Measurements from ENCODE around the gene ZNF350.
"Not testable (repeated sequence)": the region's sequence is repeated elsewhere in the genome, so short reads cannot be mapped to it uniquely, and the experiment has no call there.

Gene ZNF350

GRCh38 chr19:51970718-51971117 is 15.9 kb downstream of the ZNF350 start:
- no peak for DNase-seq

- no peak for DNase-seq
Measured at GRCh38 chr19:51965583-51965982, 21.1 kb downstream of the ZNF350 start.

- DNase-seq: not testable (repeated sequence)
Measured at GRCh38 chr19:51960621-51961233, 25.9 kb downstream of the ZNF350 start.

GRCh38 chr19:51959791-51960190 is 26.8 kb downstream of the ZNF350 start:
- DNase-seq: no peak

GRCh38 chr19:51957846-51958245 is 28.8 kb downstream of the ZNF350 start:
- not testable (repeated sequence) for DNase-seq

- DNase-seq: no peak
Measured at GRCh38 chr19:51948975-51949374, 37.7 kb downstream of the ZNF350 start.

GRCh38 chr19:51946602-51947001 is 40.0 kb downstream of the ZNF350 start:
- DNase-seq: no peak

GRCh38 chr19:51944798-51945552 is 41.7 kb downstream of the ZNF350 start:
- DNase-seq: no peak

GRCh38 chr19:51938936-51939335 is 47.7 kb downstream of the ZNF350 start:
- DNase-seq: no peak

- DNase-seq: no peak
Measured at GRCh38 chr19:51931921-51932320, 54.7 kb downstream of the ZNF350 start.

- DNase-seq: no peak
Measured at GRCh38 chr19:51927859-51928258, 58.8 kb downstream of the ZNF350 start.

GRCh38 chr19:51926784-51927741 is 59.6 kb downstream of the ZNF350 start, which contains the start of gene ZNF613:
ZNF613 (plus strand) TSS chr19:51927472; CDS start chr19:51936221, 8,749 bp downstream.
- DNase-seq: peak; percentile 94

- no peak for DNase-seq
Measured at GRCh38 chr19:51926426-51926783, 60.2 kb downstream of the ZNF350 start.

GRCh38 chr19:51921949-51922348 is 64.7 kb downstream of the ZNF350 start:
- DNase-seq: no peak

- DNase-seq: no peak
Measured at GRCh38 chr19:51919606-51920005, 67.0 kb downstream of the ZNF350 start.

GRCh38 chr19:51916167-51916566 is 70.5 kb downstream of the ZNF350 start:
- no peak for DNase-seq

GRCh38 chr19:51915324-51915867 is 71.2 kb downstream of the ZNF350 start:
- DNase-seq: no peak

All from activated CD8-positive, alpha-beta memory T cell treated with anti-CD3 and anti-CD28 coated beads for 24 hours (primary cell).